Stomach (tissue), 4 donors: ENCODE data around the gene KANK4.

Experiments
- POLR2A ChIP-seq, 4 donors: fragments of 450-650 bp; IDR thresholded peaks; one replicate each; pipeline ENCODE4 v1.6.1; 2016; ENCODE audit warnings: antibody characterized with exemption in 4 of 4, control low read depth in 2 of 4, mild to moderate bottlenecking in 1 of 4, moderate library complexity in 1 of 4
- POLR2AphosphoS5 ChIP-seq, 3 donors: sonication (generic); formaldehyde crosslinking; IDR thresholded peaks; one replicate each; pipeline ENCODE4 v1.6.1; 2016; ENCODE audit warnings: antibody characterized with exemption in 3 of 3
- TF ChIP-seq, protein P1 (sequence below), 7 experiments: fragments of 450-650 bp in 4 of 7; fragments of 200-600 bp in 3 of 7; sonication (generic) in 3 of 7; IDR thresholded peaks; one replicate each; pipeline ENCODE4 v1.5.1; 2016 to 2019; ENCODE audit warnings: antibody characterized with exemption in 7 of 7, control low read depth in 2 of 7, mild to moderate bottlenecking in 1 of 7

DNA sequence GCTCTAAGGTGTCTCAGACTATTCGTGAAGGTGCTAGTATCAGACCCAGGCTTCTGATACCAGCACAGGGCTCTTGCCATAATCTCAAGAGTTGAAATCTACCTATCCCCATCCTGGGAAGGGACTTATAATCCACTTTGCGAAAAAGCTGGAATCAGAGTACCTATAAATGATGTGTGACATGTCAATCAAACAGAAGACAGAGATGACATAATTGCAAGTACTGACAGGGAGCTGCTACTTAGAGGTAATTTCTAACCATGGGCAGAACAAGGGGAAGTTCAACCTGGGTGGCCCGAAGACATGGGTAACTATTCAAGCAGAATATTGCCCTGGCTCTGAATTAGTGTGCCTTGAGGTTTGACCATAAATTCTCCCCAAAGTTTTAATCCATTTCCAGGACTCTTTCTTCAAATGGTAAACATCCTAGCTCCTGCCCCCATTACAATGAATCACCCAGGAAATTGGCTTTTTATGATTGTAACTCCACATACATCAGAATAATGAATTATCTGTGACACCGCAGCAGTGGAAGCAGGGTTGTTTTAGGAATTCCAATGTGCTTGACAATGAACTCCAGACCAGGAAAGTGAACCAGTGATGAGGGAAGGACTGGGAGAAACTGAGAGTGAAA is 37.2 kb downstream of the KANK4 start:
- TF ChIP-seq, protein P1, sequence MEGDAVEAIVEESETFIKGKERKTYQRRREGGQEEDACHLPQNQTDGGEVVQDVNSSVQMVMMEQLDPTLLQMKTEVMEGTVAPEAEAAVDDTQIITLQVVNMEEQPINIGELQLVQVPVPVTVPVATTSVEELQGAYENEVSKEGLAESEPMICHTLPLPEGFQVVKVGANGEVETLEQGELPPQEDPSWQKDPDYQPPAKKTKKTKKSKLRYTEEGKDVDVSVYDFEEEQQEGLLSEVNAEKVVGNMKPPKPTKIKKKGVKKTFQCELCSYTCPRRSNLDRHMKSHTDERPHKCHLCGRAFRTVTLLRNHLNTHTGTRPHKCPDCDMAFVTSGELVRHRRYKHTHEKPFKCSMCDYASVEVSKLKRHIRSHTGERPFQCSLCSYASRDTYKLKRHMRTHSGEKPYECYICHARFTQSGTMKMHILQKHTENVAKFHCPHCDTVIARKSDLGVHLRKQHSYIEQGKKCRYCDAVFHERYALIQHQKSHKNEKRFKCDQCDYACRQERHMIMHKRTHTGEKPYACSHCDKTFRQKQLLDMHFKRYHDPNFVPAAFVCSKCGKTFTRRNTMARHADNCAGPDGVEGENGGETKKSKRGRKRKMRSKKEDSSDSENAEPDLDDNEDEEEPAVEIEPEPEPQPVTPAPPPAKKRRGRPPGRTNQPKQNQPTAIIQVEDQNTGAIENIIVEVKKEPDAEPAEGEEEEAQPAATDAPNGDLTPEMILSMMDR (IDR thresholded peaks at IDR 0.05), result no peak
- no peak for TF ChIP-seq POLR2A (IDR thresholded peaks at IDR 0.05)
- TF ChIP-seq POLR2AphosphoS5 (IDR thresholded peaks at IDR 0.05), result no peak
